GM12872 (cell line): ENCODE data around the gene ZSCAN10.

Experiments
- CTCF ChIP-seq: IDR thresholded peaks from 3 replicates; pipeline ENCODE4 v1.5.1; 2011; ENCODE audit warnings: low read depth, mild to moderate bottlenecking, low read length, moderate library complexity; ENCODE audit not compliant: insufficient read depth

The ZSCAN10 gene

GRCh38 chr16:3138823-3139426, 39.8 kb upstream of the ZSCAN10 start:
- no peak for TF ChIP-seq CTCF

GRCh38 chr16:3138342-3138741, 39.2 kb upstream of the ZSCAN10 start:
- TF ChIP-seq CTCF: no peak

- no peak for TF ChIP-seq CTCF
Measured at GRCh38 chr16:3137267-3137666, 38.2 kb upstream of the ZSCAN10 start.

GRCh38 chr16:3135126-3135715, 36.1 kb upstream of the ZSCAN10 start:
- no peak for TF ChIP-seq CTCF

- TF ChIP-seq CTCF: no peak
Measured at GRCh38 chr16:3134338-3135125, 35.4 kb upstream of the ZSCAN10 start, which contains the start of gene ZNF213. Gene ZNF213 (plus strand): TSS chr16:3135029. CDS start chr16:3137281, 2,252 bp downstream.

GRCh38 chr16:3133844-3134243, 34.8 kb upstream of the ZSCAN10 start:
- TF ChIP-seq CTCF: no peak

GRCh38 chr16:3131755-3132377, 32.8 kb upstream of the ZSCAN10 start:
- peak; percentile 82 for TF ChIP-seq CTCF
